ENCODE data around the gene COL4A5. TPM values are rescaled to one million over a fixed set of nuclear protein-coding genes. Genes with fewer than 3 reads are reported as not detected.
A peak's percentile ranks its signal among the peaks of the same experiment; 100 is the strongest.
"Not testable (repeated sequence)": the region's sequence is repeated elsewhere in the genome, so short reads cannot be mapped to it uniquely, and the experiment has no call there.

COL4A5 gene
- total RNA-seq, 1 donor from 2014 or later = 18.7 TPM

GRCh38 chrX:108453841-108454240, 14.2 kb downstream of the COL4A5 start:
- no peak for DNase-seq (ENCODE audit: low read depth in 2 of 2)

- DNase-seq (ENCODE audit: low read depth in 2 of 2) = peak in 1 of 2 donors; percentile 41
Observed at GRCh38 chrX:108456971-108457477, 17.4 kb downstream of the COL4A5 start.

- no peak for DNase-seq (ENCODE audit: low read depth in 2 of 2)
Observed at GRCh38 chrX:108464604-108465003, 25.0 kb downstream of the COL4A5 start.

- no peak for DNase-seq (ENCODE audit: low read depth in 2 of 2)
Observed at GRCh38 chrX:108468486-108468885, 28.8 kb downstream of the COL4A5 start.

GRCh38 chrX:108473979-108474378, 34.3 kb downstream of the COL4A5 start:
- DNase-seq (ENCODE audit: low read depth in 2 of 2) = no peak

GRCh38 chrX:108481528-108481927, 41.9 kb downstream of the COL4A5 start:
- not testable (repeated sequence) for DNase-seq (ENCODE audit: low read depth in 2 of 2)

GRCh38 chrX:108484251-108484650, 44.6 kb downstream of the COL4A5 start:
- no peak for DNase-seq (ENCODE audit: low read depth in 2 of 2)

GRCh38 chrX:108485960-108486359, 46.3 kb downstream of the COL4A5 start:
- no peak for DNase-seq (ENCODE audit: low read depth in 2 of 2)

GRCh38 chrX:108494406-108495090, 54.9 kb downstream of the COL4A5 start:
- DNase-seq (ENCODE audit: low read depth in 2 of 2) = no peak

- DNase-seq (ENCODE audit: low read depth in 2 of 2) = no peak
Observed at GRCh38 chrX:108511721-108512120, 72.1 kb downstream of the COL4A5 start.

- DNase-seq (ENCODE audit: low read depth in 2 of 2) = peak; percentile 11 to 15
Observed at GRCh38 chrX:108516184-108516583, 76.5 kb downstream of the COL4A5 start.

GRCh38 chrX:108527724-108528123, 88.1 kb downstream of the COL4A5 start:
- DNase-seq (ENCODE audit: low read depth in 2 of 2) = no peak

GRCh38 chrX:108537005-108537404, 97.4 kb downstream of the COL4A5 start:
- DNase-seq (ENCODE audit: low read depth in 2 of 2) = peak; percentile 60 to 66

GRCh38 chrX:108541286-108541685, 101.6 kb downstream of the COL4A5 start:
- no peak for DNase-seq (ENCODE audit: low read depth in 2 of 2)

- no peak for DNase-seq (ENCODE audit: low read depth in 2 of 2)
Observed at GRCh38 chrX:108557580-108557979, 117.9 kb downstream of the COL4A5 start.

GRCh38 chrX:108558217-108558616, 118.6 kb downstream of the COL4A5 start:
- DNase-seq (ENCODE audit: low read depth in 2 of 2) = no peak

GRCh38 chrX:108573136-108573535, 133.5 kb downstream of the COL4A5 start:
- DNase-seq (ENCODE audit: low read depth in 2 of 2) = no peak

- no peak for DNase-seq (ENCODE audit: low read depth in 2 of 2)
Observed at GRCh38 chrX:108582151-108582550, 142.5 kb downstream of the COL4A5 start.

- peak; percentile 24 to 34 for DNase-seq (ENCODE audit: low read depth in 2 of 2)
Observed at GRCh38 chrX:108584617-108585211, 145.1 kb downstream of the COL4A5 start.

- peak; percentile 56 to 74 for DNase-seq (ENCODE audit: low read depth in 2 of 2)
Observed at GRCh38 chrX:108590496-108590895, 150.9 kb downstream of the COL4A5 start.

- no peak for DNase-seq (ENCODE audit: low read depth in 2 of 2)
Observed at GRCh38 chrX:108601276-108601675, 161.6 kb downstream of the COL4A5 start.

GRCh38 chrX:108610141-108610540, 170.5 kb downstream of the COL4A5 start:
- DNase-seq (ENCODE audit: low read depth in 2 of 2) = no peak

GRCh38 chrX:108614616-108615015, 175.0 kb downstream of the COL4A5 start:
- DNase-seq (ENCODE audit: low read depth in 2 of 2) = no peak
